ENCODE data around the gene FUT3. TPM values are rescaled to one million over a fixed set of nuclear protein-coding genes. Genes with fewer than 3 reads are reported as not detected.

FUT3 gene
- total and polyA plus RNA-seq, 9 of the 15 experiments (the other 6 are each of a cell fraction or from before 2014, with no cell fraction given) = 0.09 TPM; not detected in 8

- no peak for TF ChIP-seq JUNB (CRISPR knock-in tag; conservative IDR thresholded peaks at IDR 0.05)
- no peak for TF ChIP-seq STAT5B (CRISPR knock-in tag; IDR thresholded peaks at IDR 0.05)
- TF ChIP-seq ZC3H11A (IDR thresholded peaks at IDR 0.05; ENCODE audit: low read depth, low read length) = no peak
- TF ChIP-seq KLF1 (tag; IDR thresholded peaks at IDR 0.05) = no peak
- TF ChIP-seq ZNF780A (CRISPR knock-in tag; IDR thresholded peaks at IDR 0.05) = no peak
- TF ChIP-seq POLR2H (tag; IDR thresholded peaks at IDR 0.05; ENCODE audit: low read depth) = no peak
- no peak for TF ChIP-seq NELFE (IDR thresholded peaks at IDR 0.05; ENCODE audit: insufficient read depth, insufficient read length)
- no peak for TF ChIP-seq ZBTB8A (IDR thresholded peaks at IDR 0.05; ENCODE audit: partially characterized antibody)
- TF ChIP-seq TBL1XR1 (IDR thresholded peaks at IDR 0.05; ENCODE audit: low read length in 2 of 2) = no peak
- TF ChIP-seq HNRNPLL (IDR thresholded peaks at IDR 0.05; ENCODE audit: low read depth, low read length, poor library complexity, severe bottlenecking) = peak; percentile 79
- TF ChIP-seq GABPA (tag; conservative IDR thresholded peaks at IDR 0.05; ENCODE audit: low read depth) = no peak
- no peak for TF ChIP-seq BRD9 (IDR thresholded peaks at IDR 0.05; ENCODE audit: low read depth, partially characterized antibody)
- TF ChIP-seq FOXJ2 (tag; IDR thresholded peaks at IDR 0.05) = no peak
- TF ChIP-seq MEIS2 (IDR thresholded peaks at IDR 0.05; ENCODE audit: partially characterized antibody) = no peak
- peak; percentile 71 for TF ChIP-seq KLF16 (IDR thresholded peaks at IDR 0.05)
- no peak for TF ChIP-seq CREB1 (IDR thresholded peaks at IDR 0.05)
- peak; percentile 83 for TF ChIP-seq CREB1 (CRISPR knock-in tag; IDR thresholded peaks at IDR 0.05)
- TF ChIP-seq MEF2A (IDR thresholded peaks at IDR 0.05; ENCODE audit: control insufficient read depth, low read depth, low read length) = no peak
- TF ChIP-seq RBM14 (IDR thresholded peaks at IDR 0.05; ENCODE audit: borderline replicate concordance, insufficient read depth, low read depth, low read length) = no peak
- TF ChIP-seq, protein P1, sequence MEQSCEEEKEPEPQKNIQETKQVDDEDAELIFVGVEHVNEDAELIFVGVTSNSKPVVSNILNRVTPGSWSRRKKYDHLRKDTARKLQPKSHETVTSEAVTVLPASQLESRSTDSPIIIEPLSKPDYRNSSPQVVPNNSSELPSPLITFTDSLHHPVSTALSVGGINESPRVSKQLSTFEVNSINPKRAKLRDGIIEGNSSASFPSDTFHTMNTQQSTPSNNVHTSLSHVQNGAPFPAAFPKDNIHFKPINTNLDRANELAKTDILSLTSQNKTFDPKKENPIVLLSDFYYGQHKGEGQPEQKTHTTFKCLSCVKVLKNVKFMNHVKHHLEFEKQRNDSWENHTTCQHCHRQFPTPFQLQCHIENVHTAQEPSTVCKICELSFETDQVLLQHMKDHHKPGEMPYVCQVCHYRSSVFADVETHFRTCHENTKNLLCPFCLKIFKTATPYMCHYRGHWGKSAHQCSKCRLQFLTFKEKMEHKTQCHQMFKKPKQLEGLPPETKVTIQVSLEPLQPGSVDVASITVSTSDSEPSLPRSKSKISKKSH (CRISPR knock-in tag; IDR thresholded peaks at IDR 0.05) = no peak
- no peak for TF ChIP-seq PHTF2 (CRISPR knock-in tag; IDR thresholded peaks at IDR 0.05)
- TF ChIP-seq SREBF2 (CRISPR knock-in tag; IDR thresholded peaks at IDR 0.05) = peak; percentile 94
Observed at GRCh38 chr19:5803752-5804515, 47.3 kb downstream of the FUT3 start (continued).

Measured in K562 (cell line).